Pancreas (tissue), 10 donors: ENCODE results near the gene DNPH1. TPM values are rescaled to one million over a fixed set of nuclear protein-coding genes. Genes with fewer than 3 reads are reported as not detected.

Source experiments
- ATAC-seq, 4 donors: fragments of 200-7000 bp; cut with Tn5 transposase; one replicate each; pipeline versions ENCODE4 v1.8.0 to v1.9.1; 2020; ENCODE audit warnings: mild to moderate bottlenecking in 4 of 4, moderate library complexity in 4 of 4
- DNase-seq, 6 donors: peaks; one replicate each; pipeline ENCODE4 v3.0.0-alpha.2; 2020
- FAIRE-seq: peaks from 2 replicates; lab custom pipeline; 2012; peaks lifted over from hg19 to GRCh38; lab: Jason Lieb, UNC
- H3K27ac ChIP-seq, 4 donors: fragments of 200-600 bp; sonication (generic); 1 replicate in 3 of 4; 2 replicates in 1 of 4; pipeline versions ENCODE4 v1.5.0 to v1.8.0; 2020
- H3K27me3 ChIP-seq, 4 donors: fragments of 200-600 bp; one replicate each; pipeline ENCODE4 v1.8.0; 2021
- H3K36me3 ChIP-seq, 3 donors: fragments of 200-600 bp; sonication (generic) in 1 of 3; one replicate each; pipeline versions ENCODE4 v1.5.0 to v1.8.0; 2020 to 2021
- H3K4me1 ChIP-seq, 3 donors: fragments of 200-600 bp; one replicate each; pipeline ENCODE4 v1.8.0; 2021
- H3K4me3 ChIP-seq, 4 donors: fragments of 200-600 bp; sonication (generic) in 2 of 4; one replicate each; pipeline versions ENCODE4 v1.5.0 to v1.8.0; 2020 to 2021
- H3K9me3 ChIP-seq, 4 donors: fragments of 200-600 bp; one replicate each; pipeline ENCODE4 v1.8.0; 2021
- WGBS, 2 donors: extraction: QIAGEN DNeasy Blood & Tissue Kit; methylation state at CpG; one replicate each; pipeline ENCODE4 v1.1.7; 2013; 5-methylcytosine and 5-hydroxymethylcytosine counted together
- intact Hi-C, 3 donors: fragments of 100-400 bp; cut with DNase I; formaldehyde crosslinking; loops; one replicate each; pipeline versions ENCODE4 v1.11.1 to v1.14.2; 2022
- polyA plus RNA-seq, 2 donors: library from polyadenylated mRNA; stranded (reverse); fragments of 200-250 nt; gene quantifications; one replicate each; pipeline ENCODE4 v1.2.3, GENCODE V29; 2013
- total RNA-seq, 6 donors: library from RNA; stranded (reverse); fragmentation: NEBNext Ultra II Directional in 4 of 6; extraction: Animal tissue kit (Norgen Biotek cat#: 25700) in 4 of 6; gene quantifications; one replicate each; pipeline versions ENCODE4 v1.2.1 to v1.2.4, GENCODE V29; 2021 to 2023
- TF ChIP-seq, protein P1 (sequence below), 4 donors: fragments of 200-600 bp; sonication (generic) in 3 of 4; IDR thresholded peaks; one replicate each; pipeline versions ENCODE4 v1.5.0 to v1.8.0; 2021; ENCODE audit warnings: antibody characterized with exemption in 4 of 4
- donor health status: healthy with polysubstance abuse.
- donor health status: DM: no; HTN: no; CAD: no; lungs with moderate emphysema.
- donor health status: DM: no; HTN: no; CAD: no.
- donor health status: control.
- donor health status: control.
- donor health status: Bipolar disorder and iron deficiency.
- donor health status: DM: yes; HTN: yes; CAD: no.
- donor health status: DM: no; HTN: no; CAD: no.
- donor health status: DM: no; HTN: no; CAD: no.
- donor health status: DM: yes; HTN: yes; CAD: no.

DNPH1 gene
- total and polyA plus RNA-seq, 8 donors, result 19.9 to 73.3 (median 43.2) TPM

DNA sequence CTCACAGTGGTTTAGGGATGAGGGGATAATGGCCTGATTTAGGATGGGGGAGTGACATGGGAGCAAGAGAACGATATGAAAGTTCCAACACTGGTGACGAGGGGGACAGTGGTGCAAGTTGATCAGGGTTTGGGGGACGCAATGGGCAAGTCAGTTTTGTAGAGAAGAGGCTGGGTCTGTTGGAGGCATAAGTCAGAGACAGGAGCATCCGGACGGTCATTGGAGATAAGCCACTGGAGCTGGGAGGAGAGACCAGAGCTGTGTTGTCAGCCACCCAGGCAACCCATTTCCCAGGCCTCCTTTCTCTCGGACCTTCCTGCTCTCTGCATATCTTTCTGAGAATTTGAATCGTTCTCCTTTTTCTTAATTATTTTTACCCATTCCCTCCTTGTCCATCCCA, 9.5 kb downstream of the DNPH1 start:
- Histone ChIP-seq H3K27ac (no peak overlapping the region), H3K4me3 (no peak overlapping the region), H3K36me3 (no peaks in the 10 kb centered on the region), H3K27me3 (no peaks in the 10 kb centered on the region), H3K4me1 (no peaks in the 10 kb centered on the region), H3K9me3 (no peaks in the 10 kb centered on the region)
- FAIRE-seq (no peak), ATAC-seq (no peak), DNase-seq (no peak)
- intact Hi-C loops, result no loop called here
- 80 to 81% methylated on average over 7 of the region's 7 CpGs for WGBS, 2 donors
- TF ChIP-seq, protein P1, sequence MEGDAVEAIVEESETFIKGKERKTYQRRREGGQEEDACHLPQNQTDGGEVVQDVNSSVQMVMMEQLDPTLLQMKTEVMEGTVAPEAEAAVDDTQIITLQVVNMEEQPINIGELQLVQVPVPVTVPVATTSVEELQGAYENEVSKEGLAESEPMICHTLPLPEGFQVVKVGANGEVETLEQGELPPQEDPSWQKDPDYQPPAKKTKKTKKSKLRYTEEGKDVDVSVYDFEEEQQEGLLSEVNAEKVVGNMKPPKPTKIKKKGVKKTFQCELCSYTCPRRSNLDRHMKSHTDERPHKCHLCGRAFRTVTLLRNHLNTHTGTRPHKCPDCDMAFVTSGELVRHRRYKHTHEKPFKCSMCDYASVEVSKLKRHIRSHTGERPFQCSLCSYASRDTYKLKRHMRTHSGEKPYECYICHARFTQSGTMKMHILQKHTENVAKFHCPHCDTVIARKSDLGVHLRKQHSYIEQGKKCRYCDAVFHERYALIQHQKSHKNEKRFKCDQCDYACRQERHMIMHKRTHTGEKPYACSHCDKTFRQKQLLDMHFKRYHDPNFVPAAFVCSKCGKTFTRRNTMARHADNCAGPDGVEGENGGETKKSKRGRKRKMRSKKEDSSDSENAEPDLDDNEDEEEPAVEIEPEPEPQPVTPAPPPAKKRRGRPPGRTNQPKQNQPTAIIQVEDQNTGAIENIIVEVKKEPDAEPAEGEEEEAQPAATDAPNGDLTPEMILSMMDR (IDR thresholded peaks at IDR 0.05), result no peak

DNA sequence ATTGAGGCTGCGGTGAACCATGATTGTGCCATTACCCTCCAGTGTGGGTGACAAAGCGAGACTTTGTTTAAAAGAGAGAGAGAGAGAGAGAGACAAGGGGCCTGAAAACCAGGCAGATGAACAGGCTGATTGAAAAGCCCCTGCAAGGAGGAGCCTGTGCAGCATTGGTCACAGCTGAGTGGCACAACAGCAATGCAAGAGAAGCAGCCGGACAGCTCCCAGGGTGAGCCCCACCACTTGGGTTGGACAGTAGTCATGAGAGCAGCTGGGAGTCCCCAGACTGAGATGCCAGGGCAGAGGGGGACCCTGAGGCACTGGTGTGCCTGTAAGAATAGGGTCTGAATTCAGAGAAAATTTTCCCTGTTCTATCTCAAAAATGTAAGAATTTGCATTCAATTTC, 10.2 kb downstream of the DNPH1 start:
- intact Hi-C loops, result no loop called here
- FAIRE-seq (no peak), ATAC-seq (no peak)

DNA sequence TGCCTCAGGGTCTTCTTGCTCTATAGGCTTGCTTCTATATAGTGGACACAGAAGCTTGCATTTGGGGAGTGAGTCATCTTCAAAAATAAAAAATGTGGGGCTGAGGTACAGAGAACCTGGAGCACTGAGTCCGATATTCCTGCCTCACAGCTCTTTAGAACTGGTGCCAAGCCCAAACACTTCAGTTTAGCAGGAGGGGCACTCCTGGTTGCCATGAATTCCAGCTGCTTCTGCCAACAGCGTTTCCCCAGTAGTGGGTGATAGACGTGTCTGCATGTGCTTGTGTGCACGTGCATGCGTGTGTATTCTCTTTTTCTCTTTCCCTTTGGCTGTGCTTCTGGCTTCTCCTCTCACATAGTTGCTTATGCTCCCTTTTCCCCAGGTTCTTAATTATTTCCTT, 11.9 kb downstream of the DNPH1 start:
- Histone ChIP-seq H3K27me3 (no peaks in the 10 kb centered on the region), H3K36me3 (no peaks in the 10 kb centered on the region), H3K4me1 (no peaks in the 10 kb centered on the region), H3K9me3 (no peaks in the 10 kb centered on the region), H3K4me3 (no peak overlapping the region), H3K27ac (no peak overlapping the region)
- ATAC-seq (no peak), FAIRE-seq (no peak), DNase-seq (no peak)
- TF ChIP-seq, protein P1 (IDR thresholded peaks at IDR 0.05), result no peak
- WGBS, 2 donors, result 82 to 92% methylated on average over 5 of the region's 5 CpGs
- intact Hi-C loops, result no loop called here

More for the DNA sequence above, 10.2 kb downstream of the DNPH1 start:
- no peaks in the 10 kb centered on the region for H3K4me1 ChIP-seq
- no peaks in the 10 kb centered on the region for H3K36me3 ChIP-seq
- DNase-seq, result no peak
- H3K27ac ChIP-seq, result no peak overlapping the region
- TF ChIP-seq, protein P1 (IDR thresholded peaks at IDR 0.05), result no peak
- H3K4me3 ChIP-seq, result no peak overlapping the region
- 94 to 95% methylated on average over 3 of the region's 3 CpGs for WGBS, 2 donors
- no peaks in the 10 kb centered on the region for H3K9me3 ChIP-seq
- no peaks in the 10 kb centered on the region for H3K27me3 ChIP-seq

DNA sequence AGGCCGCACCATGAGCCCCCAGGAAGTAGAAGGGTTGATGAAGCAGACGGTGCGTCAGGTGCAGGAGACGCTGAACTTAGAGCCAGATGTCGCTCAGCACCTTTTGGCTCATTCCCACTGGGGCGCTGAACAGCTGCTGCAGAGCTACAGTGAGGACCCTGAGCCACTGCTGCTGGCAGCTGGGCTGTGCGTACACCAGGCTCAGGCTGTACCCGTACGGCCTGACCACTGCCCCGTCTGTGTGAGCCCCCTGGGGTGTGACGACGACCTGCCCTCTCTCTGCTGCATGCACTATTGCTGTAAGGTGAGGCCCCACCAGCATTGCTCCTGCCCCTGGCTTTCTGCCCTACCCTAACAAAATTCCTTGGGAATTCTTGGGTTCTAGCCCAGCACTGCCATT, 13.1 kb downstream of the DNPH1 start:
- DNase-seq, result no peak
- no peak overlapping the region for H3K27ac ChIP-seq
- H3K4me1 ChIP-seq, result no peaks in the 10 kb centered on the region
- no peaks in the 10 kb centered on the region for H3K36me3 ChIP-seq
- no peak overlapping the region for H3K4me3 ChIP-seq
- FAIRE-seq, result no peak
- H3K27me3 ChIP-seq, result no peaks in the 10 kb centered on the region
- ATAC-seq, result no peak
- 92 to 93% methylated on average over 12 of the region's 12 CpGs for WGBS, 2 donors
- no peaks in the 10 kb centered on the region for H3K9me3 ChIP-seq
- TF ChIP-seq, protein P1 (IDR thresholded peaks at IDR 0.05), result no peak
- intact Hi-C loops, result no loop called here

DNA sequence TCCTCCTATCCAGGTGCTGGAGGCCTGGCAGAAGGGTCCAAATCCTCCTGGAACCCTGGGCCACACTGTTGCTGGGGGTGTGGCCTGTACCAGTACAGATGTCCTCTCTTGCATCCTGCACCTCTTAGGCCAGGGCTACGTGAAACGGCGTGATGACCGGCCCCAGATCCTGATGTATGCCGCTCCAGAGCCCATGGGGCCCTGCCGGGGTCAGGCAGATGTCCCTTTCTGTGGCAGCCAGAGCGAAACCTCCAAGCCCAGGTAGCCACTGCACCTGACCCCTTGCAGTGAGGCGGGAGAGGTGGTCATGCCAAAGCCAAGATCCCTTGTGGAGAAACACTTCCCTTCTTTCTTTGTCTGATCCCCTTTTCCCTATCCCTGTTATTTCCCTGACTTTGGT, 14.2 kb downstream of the DNPH1 start:
- intact Hi-C loops, result no loop called here
- DNase-seq (no peak), ATAC-seq (no peak), FAIRE-seq (no peak)
- Histone ChIP-seq H3K27me3 (no peaks in the 10 kb centered on the region), H3K9me3 (no peaks in the 10 kb centered on the region), H3K27ac (no peak overlapping the region), H3K4me3 (no peak overlapping the region), H3K4me1 (no peaks in the 10 kb centered on the region), H3K36me3 (no peaks in the 10 kb centered on the region)
- 95 to 98% methylated on average over 8 of the region's 8 CpGs for WGBS, 2 donors
- TF ChIP-seq, protein P1 (IDR thresholded peaks at IDR 0.05), result no peak
